SH-SY5Y (cell line): ENCODE results near the gene TNFRSF11A.

ENCODE experiments used
- GATA2 ChIP-seq: IDR thresholded peaks from 2 replicates; pipeline ENCODE4 v1.6.1; 2011; ENCODE audit warnings: mild to moderate bottlenecking, low read depth, low read length
- GATA3 ChIP-seq: IDR thresholded peaks from 2 replicates; pipeline ENCODE4 v1.6.1; 2011; ENCODE audit warnings: low read depth, mild to moderate bottlenecking, low read length, moderate library complexity

Gene TNFRSF11A

DNA sequence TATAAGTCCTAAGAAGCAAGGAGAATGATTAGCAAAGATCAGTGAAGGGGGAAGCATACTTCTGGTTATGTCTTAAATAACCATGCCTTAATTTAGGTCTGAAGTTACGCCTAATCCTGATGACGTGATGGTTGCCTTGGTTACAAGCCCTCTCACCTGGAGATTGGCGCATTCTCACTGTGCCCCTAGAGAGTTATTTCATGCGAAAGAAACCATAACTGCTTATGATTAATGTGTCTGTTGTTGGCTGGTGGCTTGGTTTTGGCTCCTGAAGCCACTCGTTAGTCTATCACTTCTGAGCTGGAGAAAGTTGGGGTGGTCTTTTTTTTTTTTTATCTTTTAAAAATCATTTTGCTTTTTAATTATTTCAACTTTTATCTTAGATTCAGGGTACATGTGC lies 47.0 kb downstream of the TNFRSF11A start:
- TF ChIP-seq GATA2 (no peak), GATA3 (no peak)

DNA sequence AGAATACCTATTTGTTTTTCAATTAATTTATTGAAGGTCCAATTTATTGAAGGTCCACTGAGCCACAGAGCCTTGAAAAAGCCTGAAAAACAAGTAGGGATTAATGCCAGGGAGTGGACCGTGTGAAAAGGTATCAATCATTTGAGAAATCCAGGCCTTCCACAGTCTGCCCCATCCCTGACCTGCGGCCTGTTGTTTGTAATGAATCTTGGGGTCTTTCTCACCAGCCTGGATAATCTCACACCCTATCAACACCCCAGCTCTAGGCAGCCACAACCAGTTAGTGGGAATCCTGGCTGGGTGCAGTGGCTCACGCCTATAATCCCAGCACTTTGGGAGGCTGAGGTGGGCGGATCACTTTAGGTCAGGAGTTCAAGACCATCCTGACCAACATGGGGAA lies 47.8 kb downstream of the TNFRSF11A start:
- TF ChIP-seq GATA3 (no peak), GATA2 (no peak)

DNA sequence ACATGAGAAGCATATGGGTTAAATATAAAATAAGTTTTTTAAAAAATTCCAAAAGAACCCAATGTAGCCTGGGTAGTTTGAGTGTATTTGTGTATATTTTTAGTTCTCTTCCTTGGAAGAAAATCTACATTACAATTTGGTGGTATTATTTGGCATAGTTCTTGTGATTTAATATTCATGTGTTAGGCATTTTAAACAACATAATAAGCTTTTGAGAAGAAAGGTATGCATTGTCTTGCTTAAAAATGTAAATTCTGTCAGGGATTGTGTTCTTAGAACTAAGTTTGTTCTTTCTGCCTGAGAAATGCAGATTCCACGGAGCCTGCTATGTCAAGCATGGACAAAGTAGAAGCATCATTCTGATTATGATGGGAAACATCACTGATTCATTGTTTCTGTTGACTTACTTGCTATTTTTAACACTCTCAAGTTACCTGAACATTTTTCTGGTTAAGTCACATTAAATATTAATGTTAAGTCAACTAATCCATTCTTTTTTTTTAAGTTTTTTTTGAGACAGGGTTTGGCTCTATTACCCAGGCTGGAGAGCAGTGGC lies 49.4 kb downstream of the TNFRSF11A start:
- TF ChIP-seq GATA3: no peak
- no peak for TF ChIP-seq GATA2

- TF ChIP-seq GATA3 (no peak), GATA2 (no peak)
Observed at GRCh38 chr18:62377131-62377807, 52.2 kb downstream of the TNFRSF11A start.

DNA sequence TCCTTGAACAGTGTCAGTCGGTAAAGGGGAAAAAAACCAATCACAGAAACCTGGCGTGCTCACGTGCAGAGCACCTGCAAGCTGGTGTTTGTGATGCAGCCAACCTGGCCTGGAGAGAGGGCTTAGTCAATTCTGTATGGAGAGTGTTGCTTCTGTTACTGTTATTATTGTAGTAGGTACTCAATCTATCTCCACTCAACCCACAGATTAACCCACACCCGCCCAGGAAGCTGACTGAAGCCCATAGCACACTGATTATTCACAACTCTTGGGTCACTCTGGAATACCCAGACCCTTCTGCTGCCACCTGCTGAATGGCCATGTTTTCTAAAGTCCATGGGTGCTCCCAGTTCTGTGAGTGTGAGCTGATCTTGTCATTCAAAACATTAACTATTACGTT lies 53.9 kb downstream of the TNFRSF11A start:
- TF ChIP-seq GATA2 (no peak), GATA3 (no peak)

DNA sequence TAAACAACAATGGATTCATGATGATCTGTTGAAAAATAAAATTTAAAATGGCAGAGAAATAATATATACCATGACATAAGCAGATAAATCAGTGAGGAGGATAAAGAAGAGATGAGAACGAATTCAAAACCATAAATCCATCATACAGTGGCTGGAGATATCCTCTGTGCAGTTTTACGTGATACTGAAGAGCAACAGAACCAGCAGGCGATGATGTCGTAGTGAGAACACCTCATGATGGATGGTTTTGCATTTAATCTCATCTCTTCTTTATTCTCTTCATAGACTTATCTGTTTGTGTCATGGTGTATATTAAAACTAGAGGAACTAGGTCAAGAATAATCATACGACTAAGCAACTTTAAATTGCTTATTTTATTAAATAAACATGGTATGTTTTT lies 56.3 kb downstream of the TNFRSF11A start:
- TF ChIP-seq GATA3: no peak
- TF ChIP-seq GATA2: no peak

DNA sequence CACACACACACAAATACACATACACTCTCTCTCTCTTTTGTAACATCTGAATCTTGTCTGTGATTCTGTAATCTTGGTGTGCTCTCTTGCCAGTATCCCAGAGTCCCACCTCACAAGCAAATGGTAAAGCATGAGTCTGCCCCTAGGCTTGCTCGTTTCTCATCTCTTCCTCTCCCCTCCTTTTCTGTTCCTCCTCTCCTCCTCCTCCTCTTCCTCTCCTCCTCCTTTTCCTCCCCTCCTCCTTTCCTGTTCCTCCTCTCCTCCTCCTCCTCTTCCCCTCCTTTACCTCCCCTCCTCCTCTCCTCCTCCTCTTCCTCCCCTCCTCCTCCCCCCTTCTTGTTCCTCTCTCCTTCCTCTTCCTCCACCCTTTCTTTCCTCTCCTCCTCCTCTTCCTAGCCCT lies 59.0 kb downstream of the TNFRSF11A start:
- TF ChIP-seq GATA2 (no peak), GATA3 (no peak)

DNA sequence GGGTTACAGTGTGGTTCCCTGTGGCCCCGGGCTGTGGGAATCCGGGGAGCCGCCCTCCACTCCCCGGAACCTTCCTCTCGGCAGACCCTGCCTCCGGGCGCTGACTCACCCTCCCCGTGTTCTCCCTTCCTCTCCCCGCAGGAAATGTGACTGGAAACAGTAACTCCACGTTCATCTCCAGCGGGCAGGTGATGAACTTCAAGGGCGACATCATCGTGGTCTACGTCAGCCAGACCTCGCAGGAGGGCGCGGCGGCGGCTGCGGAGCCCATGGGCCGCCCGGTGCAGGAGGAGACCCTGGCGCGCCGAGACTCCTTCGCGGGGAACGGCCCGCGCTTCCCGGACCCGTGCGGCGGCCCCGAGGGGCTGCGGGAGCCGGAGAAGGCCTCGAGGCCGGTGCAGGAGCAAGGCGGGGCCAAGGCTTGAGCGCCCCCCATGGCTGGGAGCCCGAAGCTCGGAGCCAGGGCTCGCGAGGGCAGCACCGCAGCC lies 59.5 kb downstream of the TNFRSF11A start:
- no peak for TF ChIP-seq GATA2
- TF ChIP-seq GATA3: no peak

DNA sequence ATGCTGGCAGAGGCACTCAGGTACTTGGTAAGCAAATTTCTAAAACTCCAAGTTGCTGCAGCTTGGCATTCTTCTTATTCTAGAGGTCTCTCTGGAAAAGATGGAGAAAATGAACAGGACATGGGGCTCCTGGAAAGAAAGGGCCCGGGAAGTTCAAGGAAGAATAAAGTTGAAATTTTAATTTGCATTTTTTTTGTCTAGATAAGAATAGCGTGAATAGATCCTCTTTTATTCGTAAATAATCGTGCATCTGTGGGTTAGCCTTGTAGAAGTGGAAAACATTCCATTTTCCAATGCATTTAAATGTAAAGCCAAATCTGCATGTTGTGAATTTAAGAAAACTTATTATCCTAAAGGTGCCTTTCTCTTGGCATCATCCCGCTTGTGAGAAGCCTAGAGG lies 61.0 kb downstream of the TNFRSF11A start:
- TF ChIP-seq GATA2: no peak
- no peak for TF ChIP-seq GATA3

GRCh38 chr18:62386601-62387000 lies 61.5 kb downstream of the TNFRSF11A start:
- TF ChIP-seq GATA3: no peak
- TF ChIP-seq GATA2: no peak

DNA sequence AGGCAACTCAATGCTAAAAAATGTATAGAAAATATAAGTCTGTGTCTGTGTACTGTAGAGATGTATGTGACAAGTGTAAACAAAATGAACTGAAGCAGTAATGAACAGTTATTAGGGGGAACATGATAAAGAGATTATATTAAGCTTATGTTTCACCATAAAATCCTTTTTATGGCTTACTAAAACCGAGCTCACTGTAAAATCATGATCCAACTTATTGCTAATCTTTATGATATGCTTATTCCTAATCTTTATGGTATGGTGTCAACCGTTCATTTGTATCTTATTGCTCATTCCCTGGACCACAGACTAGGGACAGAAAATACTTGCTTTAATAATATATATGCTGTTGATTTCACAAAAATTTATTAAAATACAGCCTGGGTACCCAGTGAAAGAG lies 62.1 kb downstream of the TNFRSF11A start:
- no peak for TF ChIP-seq GATA2

DNA sequence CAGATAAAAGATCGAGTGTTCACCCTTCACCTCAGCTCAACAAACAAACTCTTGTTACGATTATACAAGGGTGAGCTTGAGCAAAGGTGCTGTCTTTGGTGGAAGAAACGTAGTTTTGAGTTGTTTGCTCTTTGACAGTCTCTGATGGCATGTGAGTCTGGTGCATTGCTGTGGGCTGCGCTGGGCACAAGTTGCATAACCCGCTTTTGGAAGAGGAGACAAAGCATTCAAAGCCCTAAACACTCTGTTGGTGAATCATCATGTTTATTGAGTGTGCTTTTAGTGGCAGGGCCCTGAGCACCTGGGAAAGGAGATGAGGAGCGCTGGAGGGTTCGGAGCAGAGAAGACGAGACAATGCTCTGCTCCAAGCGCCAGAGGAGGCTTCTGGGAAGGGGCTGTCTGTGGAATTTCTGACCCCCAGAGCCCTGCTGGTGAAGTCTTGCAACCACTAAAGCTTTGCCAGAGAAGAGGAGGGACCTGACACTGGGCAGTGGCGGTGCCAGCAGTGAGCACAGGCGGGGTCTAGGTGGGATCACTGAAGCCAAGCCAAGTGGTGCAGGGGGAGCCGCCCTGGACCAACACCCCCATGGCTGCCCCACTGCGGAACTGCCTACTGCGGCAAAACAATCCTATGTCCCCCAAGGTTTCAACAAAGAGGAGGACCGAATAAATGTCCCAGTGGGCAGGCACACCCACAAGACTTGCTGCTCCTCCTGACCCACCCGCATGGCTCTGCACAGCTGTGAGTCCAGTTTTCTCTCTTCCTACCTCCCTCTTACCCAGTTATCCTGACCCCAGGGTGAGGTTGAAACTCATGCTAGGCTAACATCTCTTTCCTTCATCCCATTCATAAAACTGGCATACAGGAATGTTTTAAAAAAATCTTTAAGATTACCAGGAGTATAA lies 64.0 kb downstream of the TNFRSF11A start:
- TF ChIP-seq GATA2 (no peak), GATA3 (no peak)

DNA sequence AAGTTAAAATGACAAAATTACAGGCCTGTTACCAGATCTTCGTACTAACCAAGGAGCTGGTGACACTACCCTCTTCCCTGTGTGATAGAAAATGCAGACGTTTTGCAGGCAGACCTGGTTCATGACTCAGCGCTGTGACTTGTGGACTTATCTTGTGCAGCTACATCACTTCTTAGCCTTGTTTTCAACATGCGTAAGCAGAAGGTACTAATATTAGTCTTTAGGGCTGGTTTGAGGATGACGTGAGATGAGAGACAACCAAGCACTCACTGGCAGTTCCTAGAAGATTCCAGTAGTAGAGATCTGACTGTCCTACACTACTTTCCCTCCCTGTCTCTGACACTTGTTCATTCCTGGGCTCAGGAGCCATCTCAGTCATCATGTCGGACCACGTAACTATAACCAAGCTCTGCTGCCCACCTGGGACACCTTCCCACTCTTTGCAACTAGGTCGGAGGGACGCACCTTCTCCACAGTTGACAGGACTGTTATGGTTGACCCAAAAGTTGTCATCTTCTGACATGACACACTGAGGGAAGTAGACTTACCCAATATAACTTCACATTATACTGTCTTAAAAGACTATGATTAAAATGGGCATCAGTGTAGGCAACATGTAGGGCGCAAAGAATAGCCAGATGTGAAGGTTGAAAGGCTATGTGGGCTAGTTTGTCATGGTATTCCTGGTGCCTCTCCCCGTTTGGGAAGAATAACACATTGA lies 64.8 kb downstream of the TNFRSF11A start:
- TF ChIP-seq GATA3 (no peak), GATA2 (no peak)
